ENCODE data around the gene MKNK2.

The MKNK2 gene

DNA sequence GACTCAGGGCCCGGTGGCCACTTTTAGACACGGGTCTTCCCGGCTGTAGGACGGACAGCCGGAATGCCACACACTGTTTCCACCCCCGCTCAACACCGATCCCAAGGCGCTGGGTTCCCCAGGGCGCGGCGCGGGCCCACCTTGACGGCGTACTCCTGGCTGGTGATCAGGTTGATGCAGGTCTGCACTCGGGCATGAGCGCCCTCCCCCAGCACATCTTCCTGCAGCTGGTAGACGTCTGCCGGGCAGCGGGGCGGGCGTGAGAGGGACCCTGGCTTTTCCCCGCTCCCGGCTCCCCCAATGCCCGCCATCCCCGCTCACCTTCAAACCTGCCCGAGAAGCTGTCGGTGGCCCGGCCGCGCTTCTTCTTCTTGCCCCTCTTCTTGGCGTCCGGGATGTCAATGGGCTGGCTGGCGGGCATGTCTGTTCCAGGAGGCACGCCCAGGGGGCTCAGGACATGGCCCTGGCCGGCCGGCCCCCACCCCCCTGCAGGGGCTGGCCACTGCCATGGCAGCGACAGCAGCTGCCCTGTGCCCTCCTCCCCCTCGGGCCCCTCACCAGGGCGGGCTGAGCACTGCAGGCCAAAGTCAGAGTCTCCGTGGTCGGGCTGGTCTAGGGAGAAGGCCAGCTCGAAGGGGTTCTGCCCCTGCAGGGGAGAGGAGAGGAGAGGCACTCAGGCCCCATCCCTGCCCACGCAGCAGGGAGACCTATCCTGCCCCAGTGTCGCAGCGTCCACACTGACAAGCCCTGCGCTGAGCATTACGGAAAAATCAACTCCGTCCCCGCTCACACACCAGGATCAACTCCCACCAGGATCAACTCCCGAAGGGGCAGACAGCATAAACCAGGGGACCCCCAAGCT, 4.8 kb downstream of the MKNK2 start:
- no peak for DNase-seq (ENCODE audit: low read depth in 2 of 2)
- no peak overlapping the region for H3K4me3 ChIP-seq (replicated peaks in 1 of 2; ENCODE audit: low read depth in 2 of 2, low read length in 2 of 2)
- TF ChIP-seq, protein P1, sequence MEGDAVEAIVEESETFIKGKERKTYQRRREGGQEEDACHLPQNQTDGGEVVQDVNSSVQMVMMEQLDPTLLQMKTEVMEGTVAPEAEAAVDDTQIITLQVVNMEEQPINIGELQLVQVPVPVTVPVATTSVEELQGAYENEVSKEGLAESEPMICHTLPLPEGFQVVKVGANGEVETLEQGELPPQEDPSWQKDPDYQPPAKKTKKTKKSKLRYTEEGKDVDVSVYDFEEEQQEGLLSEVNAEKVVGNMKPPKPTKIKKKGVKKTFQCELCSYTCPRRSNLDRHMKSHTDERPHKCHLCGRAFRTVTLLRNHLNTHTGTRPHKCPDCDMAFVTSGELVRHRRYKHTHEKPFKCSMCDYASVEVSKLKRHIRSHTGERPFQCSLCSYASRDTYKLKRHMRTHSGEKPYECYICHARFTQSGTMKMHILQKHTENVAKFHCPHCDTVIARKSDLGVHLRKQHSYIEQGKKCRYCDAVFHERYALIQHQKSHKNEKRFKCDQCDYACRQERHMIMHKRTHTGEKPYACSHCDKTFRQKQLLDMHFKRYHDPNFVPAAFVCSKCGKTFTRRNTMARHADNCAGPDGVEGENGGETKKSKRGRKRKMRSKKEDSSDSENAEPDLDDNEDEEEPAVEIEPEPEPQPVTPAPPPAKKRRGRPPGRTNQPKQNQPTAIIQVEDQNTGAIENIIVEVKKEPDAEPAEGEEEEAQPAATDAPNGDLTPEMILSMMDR (IDR thresholded peaks at IDR 0.05; ENCODE audit: low read depth, low read length): no peak

DNA sequence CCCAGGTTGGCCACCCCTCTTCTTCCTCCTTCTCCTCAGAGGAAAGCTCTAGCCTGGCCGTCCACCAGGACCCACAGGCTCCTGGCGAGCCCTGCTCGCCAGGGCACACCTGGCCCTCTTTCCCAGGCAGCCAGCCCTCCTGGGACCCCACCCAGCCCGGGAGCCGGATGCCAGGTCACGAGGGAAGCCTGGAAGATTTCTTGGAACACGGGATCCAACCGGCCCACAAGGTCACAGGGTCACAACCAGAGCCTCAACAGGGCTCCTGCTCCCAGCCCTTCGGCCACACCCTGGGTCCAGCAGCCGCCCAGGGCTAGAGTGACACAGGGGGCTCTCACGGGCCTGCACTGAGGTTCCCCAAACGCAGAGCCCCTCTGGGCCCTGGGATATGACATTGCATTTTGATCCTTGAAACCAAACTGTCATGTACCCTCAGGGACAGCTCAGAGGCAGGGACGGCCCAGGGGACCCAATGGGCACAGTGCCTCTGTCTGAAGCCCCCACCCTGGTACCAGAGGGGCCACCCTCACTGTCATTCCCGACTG, 5.5 kb downstream of the MKNK2 start:
- no peak for DNase-seq (ENCODE audit: low read depth in 2 of 2)
- no peak overlapping the region for H3K4me3 ChIP-seq (replicated peaks in 1 of 2; ENCODE audit: low read depth in 2 of 2, low read length in 2 of 2)
- TF ChIP-seq, protein P1 (IDR thresholded peaks at IDR 0.05; ENCODE audit: low read depth, low read length): no peak

DNA sequence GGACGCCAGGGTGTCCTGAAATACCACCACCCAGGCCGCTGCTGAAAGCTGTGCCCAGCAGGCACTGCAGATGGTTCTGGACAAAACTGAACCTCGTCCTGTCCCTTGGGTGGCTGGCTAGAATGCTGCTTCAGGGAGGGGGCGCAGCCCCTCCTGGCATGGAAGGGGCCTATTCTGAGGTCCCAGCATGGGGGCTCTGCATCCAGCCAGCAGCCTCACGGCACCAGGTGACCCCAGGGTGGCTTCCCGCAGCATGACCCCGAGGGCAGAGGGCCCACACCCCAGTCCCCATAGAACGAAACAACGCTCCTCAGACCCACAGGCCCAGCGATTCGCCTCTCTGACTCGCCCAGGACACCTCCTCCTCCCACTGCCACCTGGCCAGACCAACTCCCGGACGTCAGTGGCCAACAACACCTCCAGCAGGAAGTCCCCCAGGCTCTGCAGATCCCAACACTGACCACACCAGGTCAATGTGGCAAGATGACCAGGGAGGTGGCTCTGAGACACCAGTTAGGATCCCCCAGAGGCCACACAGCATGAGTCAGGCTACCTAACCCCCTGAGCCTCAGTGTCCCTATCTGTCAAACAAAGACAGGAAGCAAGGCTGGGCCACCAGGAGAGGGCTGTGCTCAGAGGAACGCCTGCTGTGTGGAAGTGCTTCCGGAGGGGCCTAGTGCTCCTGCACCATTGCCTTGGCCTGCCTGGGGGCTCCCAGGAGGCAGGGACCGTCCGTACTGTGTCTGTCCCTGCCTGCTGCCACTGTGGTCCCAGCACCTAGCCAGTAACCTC, 6.1 kb downstream of the MKNK2 start:
- no peak for DNase-seq (ENCODE audit: low read depth in 2 of 2)
- TF ChIP-seq, protein P1 (IDR thresholded peaks at IDR 0.05; ENCODE audit: low read depth, low read length): no peak
- H3K4me3 ChIP-seq (replicated peaks in 1 of 2; ENCODE audit: low read depth in 2 of 2, low read length in 2 of 2): no peak overlapping the region

DNA sequence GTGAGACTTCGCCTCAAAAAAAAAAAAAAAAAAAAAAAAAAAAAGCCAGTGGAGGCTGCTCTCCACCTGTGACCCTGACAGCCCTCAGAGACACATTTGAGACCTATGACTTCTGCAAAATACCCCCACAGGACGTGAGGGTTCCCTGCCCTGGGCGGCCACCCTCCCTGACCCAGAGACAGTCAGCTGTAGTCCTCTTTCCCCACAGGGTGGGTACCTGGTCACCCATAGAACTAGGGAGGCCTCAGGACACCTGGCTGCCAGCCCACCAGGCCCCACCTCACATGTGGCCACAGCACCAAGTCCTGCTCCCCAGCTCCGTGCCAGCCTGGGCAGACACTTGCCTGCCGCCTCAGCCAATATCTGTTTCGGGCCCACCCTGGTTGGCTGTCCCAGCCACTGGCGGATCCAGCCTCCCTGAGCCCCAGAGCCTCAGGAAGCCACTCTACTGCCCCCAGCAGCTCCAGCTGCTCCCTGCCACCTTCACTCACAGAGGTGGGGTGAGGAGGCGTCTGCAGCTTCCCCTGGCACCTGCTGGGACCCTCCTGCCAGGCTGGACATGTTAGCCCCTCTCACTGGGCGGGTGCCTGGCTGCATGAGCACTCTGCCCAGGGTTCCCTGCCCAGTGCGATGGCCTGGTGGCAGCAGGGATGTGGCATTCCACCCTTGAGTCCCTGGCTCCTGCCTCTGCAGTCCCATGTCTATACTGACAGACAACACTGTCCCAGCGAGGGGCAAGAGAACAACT, 6.9 kb downstream of the MKNK2 start:
- H3K4me3 ChIP-seq (replicated peaks in 1 of 2; ENCODE audit: low read depth in 2 of 2, low read length in 2 of 2): no peak overlapping the region
- TF ChIP-seq, protein P1 (IDR thresholded peaks at IDR 0.05; ENCODE audit: low read depth, low read length): no peak
- no peak for DNase-seq (ENCODE audit: low read depth in 2 of 2)

DNA sequence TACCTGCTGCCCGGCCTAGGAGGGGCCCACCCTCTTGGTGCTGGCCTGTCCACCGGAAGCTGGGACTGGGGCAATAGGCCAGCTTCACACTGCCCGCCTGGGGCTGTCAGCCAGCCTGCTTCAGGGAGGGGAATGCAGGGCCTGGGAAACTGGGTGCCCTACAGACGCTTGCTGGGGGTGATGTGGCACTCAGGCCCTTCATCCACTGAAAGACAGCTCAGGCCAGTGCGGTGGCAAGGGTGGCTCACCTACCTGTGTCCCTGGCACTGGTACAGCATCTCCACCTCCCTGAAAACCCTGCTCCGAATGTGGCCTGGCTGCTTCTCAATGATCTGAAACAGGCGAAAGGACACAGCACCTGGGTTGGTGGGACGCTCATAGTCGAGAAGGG, 7.8 kb downstream of the MKNK2 start:
- H3K4me3 ChIP-seq (replicated peaks in 1 of 2; ENCODE audit: low read depth in 2 of 2, low read length in 2 of 2): no peak overlapping the region

More for the DNA sequence above, 7.8 kb downstream of the MKNK2 start:
- DNase-seq (ENCODE audit: low read depth in 2 of 2): no peak
- TF ChIP-seq, protein P1 (IDR thresholded peaks at IDR 0.05; ENCODE audit: low read depth, low read length): no peak
